Kidney capillary endothelial cell (primary cell): Measurements from ENCODE around the gene ZNF697.
A peak's percentile ranks its signal among the peaks of the same experiment; 100 is the strongest.

Experiments
- DNase-seq: peaks from one replicate; pipeline ENCODE4 v3.0.0-alpha.2; 2018; ENCODE audit warnings: low spot score

ZNF697 gene

DNA sequence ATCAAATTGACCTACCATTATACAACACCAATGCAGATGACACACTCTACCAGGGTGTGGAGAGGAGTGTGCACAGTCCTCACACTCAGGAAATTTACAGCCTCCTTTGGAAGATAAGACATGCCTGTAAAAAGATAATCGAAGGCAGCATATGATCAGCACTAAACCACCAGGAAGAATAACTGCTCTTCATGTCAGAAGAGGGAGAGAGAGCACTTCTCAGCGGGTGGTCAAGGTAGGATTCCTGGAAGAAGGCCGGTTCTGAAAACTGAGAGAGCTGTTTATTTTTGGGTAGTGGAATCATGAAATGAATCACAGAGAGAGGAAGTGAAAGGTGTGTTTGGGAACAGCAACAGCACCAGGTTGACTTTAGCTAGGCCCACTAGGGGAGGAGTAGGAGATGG is 14.0 kb upstream of the ZNF697 start:
- DNase-seq, result no peak

DNA sequence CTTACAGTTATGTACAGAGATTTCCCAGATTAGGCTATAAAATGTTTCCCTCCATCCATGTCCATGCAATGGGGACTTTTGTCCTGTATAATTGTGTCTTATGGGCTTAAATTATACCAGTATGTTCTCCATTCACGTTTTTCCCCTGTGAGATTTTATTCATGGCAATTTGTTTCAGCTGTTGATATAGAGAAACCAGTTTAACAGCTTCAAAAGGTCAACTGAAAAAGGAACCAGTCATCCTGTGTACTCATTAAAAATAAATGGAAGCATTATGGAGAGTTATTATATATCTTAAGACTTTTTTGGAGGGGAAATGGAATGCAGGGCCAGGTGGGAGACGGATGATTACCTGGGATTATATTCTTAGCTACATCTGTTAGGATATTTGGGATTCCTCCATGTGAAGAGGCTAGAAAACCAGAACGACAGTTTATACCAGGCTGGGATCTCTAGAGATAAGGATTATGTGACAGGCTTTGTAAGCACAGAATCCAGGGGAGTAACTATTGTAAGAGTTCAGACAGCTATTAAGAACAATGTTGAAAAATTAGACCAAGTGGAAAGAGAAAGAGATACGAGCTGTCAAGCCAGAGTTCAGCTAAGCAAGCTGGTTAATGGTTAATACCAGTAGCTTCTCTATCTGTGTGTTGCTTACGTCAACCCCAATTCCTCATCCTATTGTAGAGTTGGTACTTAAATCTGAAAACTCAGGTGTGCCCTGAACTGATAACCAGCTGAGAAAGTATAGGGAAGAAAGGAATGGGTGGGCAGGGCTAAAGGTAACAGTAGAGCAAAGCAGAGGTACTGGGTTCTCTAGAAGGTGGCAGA is 12.4 kb upstream of the ZNF697 start:
- no peak for DNase-seq

DNA sequence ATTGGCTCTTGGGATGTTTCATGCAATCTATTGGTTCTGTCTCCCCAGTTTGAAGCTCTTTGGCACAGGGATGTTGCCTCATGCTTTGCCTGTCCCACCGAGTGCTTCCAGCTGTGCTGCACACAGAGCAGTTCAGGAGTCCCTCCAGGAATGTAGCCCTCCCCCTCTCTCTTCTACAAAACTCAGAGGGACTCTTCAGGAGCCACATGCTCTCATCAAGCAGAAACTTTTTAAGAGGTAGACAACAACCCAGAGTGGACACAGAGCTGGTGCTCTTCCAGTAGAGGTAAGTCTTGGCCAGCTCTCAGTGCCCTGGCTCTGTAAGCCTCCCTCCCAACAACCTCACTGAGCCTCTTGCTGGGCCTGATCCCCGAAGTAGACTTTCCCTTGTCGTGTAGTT is 11.6 kb upstream of the ZNF697 start:
- DNase-seq, result no peak

DNA sequence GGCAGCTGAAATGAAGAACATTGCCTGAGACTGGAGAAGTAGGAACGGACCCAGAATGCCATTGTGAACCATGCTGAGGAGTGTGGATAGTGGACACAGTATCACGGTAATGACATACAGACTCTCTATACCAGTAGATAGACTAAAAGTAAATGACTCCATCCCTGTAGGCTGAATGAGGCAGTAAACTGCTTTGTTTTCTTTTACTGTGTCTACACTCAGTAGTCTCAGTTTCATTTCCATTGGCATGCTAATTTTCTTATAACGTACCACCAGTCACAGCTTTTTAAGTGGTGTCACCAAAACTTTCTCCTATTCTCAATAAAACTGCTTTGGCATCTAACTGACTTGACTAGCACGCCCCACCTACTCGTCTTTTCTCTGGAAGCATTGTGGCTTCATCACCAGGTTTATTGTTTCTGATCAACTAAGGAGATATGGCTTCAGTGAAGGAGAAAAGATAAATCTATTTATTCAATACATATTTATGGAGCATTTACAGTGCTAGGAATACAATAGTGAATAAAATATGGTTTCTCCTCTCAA is 8.4 kb upstream of the ZNF697 start:
- DNase-seq, result no peak

DNA sequence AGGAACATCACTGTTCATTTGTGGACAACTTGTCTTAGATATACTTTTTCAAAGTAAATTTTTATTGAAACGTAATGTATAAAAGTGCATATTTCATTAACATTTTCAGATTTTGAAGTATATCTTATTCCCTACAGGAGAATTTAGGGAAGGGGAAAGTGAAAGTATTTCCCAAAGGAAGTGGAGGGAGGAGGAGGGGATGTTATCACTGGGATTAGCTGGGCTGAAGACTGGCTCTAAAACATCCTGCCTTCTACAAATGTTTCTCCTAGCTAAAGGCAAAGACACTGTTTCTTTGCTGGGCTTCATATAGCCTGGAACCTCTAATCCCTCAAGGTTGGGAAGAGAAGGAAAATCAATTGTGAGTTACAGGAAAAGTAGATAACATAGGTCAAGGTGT is 7.1 kb upstream of the ZNF697 start:
- DNase-seq, result no peak

DNA sequence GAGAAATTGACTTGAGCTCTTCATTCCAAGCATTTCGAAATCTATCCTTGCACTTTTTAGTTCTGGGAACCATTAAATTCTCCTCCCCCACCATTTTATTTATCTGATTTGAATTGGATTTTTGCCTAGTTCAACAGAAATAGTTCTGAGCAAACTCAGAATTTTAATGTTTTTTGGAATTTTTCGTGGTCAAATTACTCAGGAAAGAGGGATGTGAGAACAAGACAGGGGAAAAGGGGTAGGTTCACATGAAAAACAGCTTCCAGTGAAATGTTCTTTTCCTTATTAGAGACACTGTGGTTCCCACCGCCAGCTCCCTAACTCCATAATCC is 5.7 kb upstream of the ZNF697 start:
- DNase-seq, result no peak

DNA sequence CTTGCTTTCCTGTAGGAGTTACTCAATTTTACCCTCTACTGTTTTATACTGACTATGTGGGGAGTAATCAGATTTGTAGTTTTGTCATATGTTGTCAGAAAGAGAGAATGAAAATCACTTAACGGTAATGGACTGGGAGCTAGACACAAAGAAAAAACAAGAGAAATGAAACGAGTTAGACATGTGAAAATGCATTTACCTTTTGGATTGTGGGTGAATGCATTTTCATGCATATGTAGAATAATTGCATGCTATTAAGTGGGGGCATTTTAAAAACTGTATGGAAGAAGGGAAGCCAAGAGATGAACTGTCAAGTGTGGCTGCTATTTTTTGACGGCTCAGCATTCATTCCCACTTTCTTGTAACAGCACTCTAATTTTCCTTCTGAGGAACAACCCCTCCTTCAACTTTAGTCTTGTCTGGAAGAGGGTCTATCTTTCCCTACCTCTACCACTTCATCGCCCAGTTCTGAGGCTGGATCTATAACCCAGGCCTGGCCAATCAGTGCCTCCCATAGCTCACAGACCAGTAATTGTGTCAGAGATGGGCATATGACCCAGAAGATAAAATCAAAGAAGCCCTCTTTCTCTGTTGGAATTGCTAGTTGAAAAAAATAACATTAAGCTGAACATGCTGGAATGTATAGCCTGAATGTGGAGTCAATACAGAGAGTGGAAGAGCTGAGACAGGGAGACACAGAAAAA is 5.2 kb upstream of the ZNF697 start:
- no peak for DNase-seq

DNA sequence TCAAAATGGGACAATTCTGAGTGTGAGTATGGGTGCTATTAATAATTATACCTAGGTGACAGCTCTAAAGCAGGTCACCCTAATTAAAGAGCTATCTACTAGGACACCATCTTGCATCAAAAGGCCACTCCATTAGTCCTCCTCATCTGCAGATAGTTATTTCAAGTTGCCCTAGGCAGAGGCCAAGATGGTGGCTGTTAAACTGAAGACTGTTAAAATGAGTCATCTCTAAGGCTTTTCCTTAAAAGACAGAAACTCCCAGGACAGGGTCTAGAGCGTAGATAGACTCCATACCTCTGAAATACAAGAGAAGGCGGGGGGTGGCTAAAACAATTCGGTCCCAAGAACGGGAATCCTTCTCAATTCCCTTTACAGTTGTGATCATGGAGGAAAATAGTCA is 4.5 kb upstream of the ZNF697 start:
- DNase-seq, result no peak

DNA sequence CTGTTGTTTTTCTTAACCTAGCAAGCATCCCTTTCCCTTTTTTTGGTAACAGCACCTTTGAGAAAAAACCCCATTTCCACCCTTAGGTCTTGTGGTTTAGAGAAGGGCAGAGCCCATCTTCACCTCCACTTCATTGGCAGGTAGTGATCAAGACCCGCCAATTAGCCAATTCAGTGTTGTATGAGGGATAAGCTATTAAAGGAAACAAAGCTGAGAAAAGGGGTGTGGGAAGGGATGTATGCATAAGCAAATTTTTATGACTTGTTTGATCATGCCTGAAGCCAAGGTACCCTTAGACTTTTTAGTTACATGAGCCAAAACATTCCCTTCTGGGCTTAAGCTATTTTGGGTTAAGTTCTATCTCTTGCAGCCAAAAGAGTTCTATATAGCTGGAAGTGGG is 3.6 kb upstream of the ZNF697 start:
- no peak for DNase-seq

DNA sequence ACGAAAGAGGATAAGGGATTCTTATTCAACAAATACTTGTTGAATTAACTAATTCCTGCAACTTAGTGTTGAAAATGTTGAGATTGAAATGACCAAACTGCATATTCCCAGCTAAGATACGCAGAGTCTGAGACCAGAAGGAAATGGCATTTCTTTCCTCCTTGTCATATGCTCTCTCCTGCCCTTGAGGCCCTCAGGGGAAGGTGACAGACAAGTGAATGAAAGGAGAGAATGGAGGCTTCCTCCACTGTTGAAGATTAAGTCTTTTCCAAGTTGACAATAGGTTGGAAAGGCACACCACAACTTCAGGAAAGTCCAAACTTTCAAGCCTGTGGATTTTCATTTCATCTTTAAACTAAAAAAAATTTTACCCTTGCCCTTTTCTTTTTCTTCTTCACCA is 3.1 kb upstream of the ZNF697 start:
- no peak for DNase-seq

DNA sequence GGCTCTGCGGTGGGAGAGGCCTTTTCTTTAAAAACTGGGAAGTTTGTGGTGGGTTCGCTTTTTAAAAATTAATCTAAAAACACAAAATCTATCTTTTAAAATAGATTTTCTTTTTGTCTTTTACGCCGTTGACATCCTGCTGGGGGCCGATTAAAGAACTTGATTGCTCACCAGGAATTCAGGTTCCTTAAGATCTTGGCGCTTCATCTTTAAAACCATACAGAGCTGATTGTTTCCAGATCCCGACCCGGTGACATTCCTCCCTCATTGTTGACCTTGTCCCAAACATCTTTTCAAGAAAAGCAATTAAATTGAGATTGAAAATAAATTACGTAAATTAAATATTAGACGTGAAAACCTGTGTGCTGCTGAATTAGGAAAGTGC is 546 bp upstream of the ZNF697 start:
- no peak for DNase-seq

DNA sequence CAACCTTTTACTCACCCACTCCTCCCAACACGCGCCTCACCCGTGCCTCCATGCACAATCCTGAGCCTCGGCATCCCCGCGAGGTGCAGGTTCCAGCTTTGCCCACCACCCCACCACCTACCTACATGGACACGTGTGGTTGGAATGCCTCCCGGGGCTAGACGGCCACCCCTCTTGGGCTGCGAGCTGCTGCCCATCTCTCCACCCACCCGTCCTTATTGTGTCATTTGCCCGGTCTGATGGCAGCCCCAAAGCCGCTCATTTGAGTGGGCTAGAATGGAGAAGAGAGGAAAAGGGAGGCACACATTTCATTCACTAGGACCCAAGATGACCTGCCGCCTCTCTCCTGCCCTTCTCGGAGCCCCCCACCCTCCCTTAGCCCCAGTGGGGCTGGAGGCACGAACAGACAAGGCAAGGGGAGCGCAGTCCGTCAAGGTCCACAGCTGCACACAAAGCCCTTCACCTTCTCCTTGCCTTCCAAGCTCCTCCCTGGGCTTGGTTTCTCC is 785 bp downstream of the ZNF697 start:
- DNase-seq, result no peak

DNA sequence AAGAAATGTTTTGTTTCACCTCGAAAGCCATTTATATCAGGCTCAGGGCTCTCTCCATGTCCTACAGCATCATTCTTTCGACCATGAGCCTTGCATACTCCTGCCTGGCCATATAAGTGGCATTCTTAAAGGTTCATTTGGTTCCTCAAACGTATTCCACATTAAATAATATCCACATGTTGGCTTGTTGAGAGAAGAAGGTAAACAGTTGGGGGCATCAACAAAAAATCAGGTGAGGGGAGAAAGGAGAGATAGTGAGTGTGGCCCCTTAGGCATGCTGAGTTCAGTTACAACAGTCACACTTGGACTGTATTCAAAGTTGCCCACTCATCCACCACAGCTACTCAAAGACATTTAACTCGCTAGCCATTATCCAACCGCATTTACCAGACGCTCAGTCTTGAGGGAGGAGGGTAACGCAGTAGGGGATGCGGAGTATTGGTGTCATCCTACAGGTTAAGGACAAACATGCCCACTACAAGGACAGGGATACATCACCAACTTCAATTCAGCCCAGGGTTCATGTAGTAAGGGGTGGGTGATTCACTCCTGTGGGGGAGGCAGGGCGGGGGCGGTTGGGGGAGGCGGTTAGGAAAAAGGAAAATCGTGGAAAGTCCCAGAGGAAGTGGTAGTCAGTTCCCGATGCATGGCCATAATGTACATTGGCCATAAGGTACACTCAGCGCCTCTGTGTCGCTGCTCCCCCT is 1.4 kb downstream of the ZNF697 start:
- peak; percentile 71 for DNase-seq

DNA sequence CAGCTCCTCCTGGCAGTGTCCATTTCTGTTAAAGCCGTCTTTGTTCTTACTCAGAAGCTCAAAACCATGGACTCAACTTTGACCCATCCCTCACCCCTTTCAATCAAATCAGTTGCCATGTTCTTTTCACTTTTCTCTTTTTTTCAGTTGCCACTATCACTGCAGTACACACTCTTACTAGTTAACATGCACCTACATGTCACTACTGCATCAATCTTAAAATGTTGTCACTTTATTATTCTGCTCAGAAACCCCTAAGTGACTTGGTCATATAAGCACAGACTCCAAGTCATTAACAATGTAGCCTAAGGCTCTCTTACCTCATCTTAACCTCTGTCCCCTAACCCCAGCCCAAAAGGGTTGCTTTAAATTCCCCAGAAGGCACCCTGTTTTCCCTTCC is 9.0 kb downstream of the ZNF697 start:
- no peak for DNase-seq

DNA sequence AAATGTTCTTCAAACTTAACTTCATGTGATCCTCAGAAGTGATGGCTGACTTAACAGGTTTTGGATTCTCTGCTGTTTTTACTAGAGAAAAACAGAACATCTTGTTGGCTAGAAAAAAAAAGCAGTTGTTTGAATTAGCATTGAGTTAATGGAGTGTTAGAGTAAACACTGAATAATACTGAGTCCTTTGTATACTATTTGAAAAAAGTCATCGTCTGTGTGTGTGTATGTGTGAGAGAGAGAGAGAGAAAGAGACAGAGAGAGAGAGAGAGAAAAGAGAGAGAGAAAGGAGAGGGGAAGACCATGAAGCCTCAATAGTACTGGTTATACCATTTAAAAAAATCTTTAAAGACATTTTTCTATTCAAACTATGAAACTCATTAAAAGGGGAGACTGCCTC is 10.4 kb downstream of the ZNF697 start:
- no peak for DNase-seq

DNA sequence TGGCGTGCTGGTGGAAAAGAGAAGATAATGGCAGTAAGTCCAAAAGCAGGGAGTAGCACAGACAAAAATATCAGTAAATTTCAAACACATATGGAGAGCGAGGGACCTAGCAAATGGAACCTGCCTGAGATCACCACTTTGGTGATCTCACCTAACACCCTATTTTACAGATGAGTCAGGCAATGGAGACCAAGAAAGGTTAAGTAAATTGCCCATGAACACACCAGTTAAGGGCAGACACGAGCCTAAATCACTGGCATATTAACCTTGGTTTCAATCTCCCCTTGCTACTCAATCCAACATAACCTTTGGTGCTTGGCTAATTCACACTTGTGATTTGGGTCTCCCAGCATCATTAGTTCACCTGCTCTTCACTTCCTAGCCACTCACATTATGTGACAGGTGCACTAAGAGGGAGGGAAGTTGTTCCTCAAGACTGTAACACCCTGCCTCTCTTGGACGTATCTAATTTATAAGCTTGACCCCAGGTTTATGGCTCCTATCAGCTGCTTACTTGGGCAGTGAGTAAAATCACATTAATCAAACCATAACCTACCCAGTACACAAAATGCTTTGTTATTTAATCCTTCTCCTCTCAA is 11.5 kb downstream of the ZNF697 start:
- no peak for DNase-seq

DNA sequence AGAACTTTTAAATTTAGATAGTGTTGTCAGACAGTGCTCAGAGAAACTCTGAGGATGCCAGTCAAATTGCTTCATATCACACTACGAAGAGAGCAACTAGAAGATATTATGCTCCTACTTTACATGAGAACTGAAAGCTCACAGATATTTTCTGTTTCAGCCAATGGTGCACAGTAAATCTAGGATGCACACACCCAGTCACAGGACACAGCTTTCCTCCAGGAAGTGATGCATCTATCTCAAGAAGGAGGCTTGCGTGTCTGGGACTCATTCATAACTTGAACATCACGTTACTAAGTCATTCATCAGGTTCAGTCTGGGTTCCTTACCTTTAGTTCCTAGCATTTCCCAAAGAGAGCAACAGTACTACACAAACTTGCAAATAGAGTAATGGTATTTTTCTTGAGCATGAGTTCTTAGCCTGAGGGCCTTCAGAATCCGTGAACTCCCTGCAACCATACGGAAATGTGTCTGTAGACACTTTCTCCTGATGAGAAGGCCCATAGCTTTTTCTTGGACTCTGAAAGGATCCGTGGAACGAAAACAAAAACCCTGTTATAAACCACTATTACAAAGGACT is 12.2 kb downstream of the ZNF697 start:
- peak; percentile 95 for DNase-seq

DNA sequence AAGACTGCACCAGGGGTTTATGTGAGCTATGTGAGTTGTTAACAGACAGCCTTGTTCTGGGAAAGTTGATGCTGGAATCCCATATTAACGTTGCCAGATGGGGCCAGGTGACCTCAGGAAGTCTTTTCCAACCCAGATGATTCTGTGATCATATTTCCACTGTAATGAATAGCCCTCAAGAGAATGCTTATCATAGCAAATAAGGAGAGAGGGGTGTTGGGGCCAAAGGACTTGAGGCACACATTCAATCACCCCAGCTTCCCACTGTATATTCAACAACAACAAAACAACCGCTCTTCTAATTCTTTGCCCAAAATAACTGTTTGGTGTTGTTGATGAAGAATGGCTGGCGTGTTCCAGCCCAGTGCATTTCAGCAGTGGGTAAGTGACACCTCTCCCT is 14.1 kb downstream of the ZNF697 start:
- DNase-seq, result no peak

DNA sequence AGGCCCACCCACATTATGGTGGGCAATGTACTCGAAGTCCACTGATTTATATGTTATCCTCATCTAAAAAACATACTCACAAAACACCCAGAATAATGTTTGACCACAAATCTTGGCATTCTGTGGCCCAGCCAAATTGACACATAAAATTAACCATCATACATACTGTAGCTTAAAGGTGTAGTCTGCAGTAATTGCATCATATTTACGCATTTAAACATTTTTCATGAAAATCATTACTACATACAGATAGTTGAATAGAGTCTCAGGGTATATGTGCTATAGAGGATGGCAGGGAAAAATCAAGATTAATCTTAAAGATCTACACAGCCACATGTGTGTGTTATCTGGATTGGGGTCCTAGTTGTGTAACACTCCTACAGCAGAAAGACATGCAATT is 14.5 kb downstream of the ZNF697 start:
- DNase-seq, result no peak

DNA sequence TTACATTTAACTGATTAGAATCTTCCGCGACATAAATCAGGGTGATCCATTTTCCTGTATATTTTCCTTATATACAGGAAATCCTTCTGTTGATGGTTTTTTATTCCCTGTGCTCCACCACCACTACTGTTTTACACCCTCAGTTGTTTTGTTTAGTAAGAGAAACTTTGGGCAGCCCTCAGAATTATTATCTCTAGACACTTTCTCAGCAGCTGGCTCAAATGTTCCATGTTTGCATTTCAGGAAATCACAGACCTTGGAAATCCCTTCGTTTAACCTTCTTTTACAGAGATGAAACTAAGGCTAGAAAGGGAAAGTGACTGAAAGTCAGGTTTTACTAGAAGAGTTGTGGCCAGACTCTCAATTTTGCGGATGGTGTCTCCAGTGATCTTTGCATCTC is 15.2 kb downstream of the ZNF697 start:
- DNase-seq, result no peak

DNA sequence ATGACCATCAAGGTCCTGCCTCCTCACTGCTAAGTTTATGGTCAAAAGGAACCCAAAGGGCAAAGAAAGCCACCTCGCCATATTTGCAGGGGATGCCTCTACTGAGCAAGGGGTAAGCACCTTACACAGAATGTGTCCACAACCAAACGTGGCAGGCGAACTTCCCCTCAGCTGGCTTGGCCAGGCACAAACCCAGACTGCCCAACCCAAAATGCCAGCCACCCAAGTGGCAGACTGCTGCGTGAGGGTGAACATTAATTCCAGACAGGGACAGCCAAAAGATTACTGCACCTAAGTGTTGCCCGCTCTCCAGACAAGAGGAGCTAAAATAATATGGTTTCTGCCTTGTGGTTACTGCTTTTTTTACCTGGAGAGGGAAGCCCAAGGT is 16.0 kb downstream of the ZNF697 start:
- DNase-seq, result no peak
